PC-3 (cell line): ENCODE results near the gene MAP3K7CL.

ENCODE experiments used
- CTCF ChIP-seq: fragments of 300-600 bp; sonication (generic); conservative IDR thresholded peaks from 2 replicates; pipeline ENCODE4 v1.5.1; 2017; ENCODE audit warnings: antibody characterized with exemption, low read depth, mild to moderate bottlenecking, low read length
- EZH2 ChIP-seq: fragments of 300-600 bp; sonication (generic); IDR thresholded peaks from one replicate; pipeline ENCODE4 v1.6.1; 2017; ENCODE audit warnings: antibody characterized with exemption, mild to moderate bottlenecking, low read length; ENCODE audit not compliant: unreplicated experiment
- EZH2phosphoT487 ChIP-seq: fragments of 300-600 bp; sonication (generic); IDR thresholded peaks from 2 replicates; pipeline ENCODE4 v1.6.1; 2018; ENCODE audit warnings: mild to moderate bottlenecking, antibody characterized with exemption, low read length, borderline replicate concordance

DNA sequence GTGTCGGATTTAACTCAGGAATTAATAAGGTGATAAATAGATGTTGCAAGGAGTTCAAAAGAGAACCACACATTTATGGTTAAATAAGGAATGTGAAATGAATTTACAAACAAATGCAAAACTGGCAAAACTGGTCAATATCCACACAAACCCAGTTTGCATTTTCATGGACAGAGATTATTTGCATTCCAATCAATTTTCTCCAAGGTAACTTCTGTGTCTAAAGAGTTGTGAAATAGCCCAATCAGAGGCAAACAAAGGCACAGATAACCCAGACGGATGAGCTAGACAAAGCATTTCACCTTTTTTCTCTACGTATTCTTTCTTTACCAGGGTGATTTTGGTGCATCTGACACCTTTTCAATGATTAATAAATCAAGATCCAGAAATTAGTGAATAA lies 63.9 kb downstream of the MAP3K7CL start:
- TF ChIP-seq CTCF (no peak), EZH2phosphoT487 (no peak), EZH2 (no peak)
